Gastrocnemius medialis (tissue), 4 donors: ENCODE data around the gene THBS3.
"Not testable (repeated sequence)": the region's sequence is repeated elsewhere in the genome, so short reads cannot be mapped to it uniquely, and the experiment has no call there.

Source experiments
- POLR2A ChIP-seq, 2 donors: fragments of 450-650 bp; IDR thresholded peaks; one replicate each; pipeline ENCODE4 v1.6.1; 2017; ENCODE audit warnings: antibody characterized with exemption in 2 of 2, mild to moderate bottlenecking in 2 of 2, moderate library complexity in 2 of 2
- TF ChIP-seq, protein P1 (sequence below), 5 experiments: fragments of 450-650 bp in 3 of 5; fragments of 200-600 bp in 2 of 5; sonication (generic) in 2 of 5; IDR thresholded peaks in 4 of 5; conservative IDR thresholded peaks in 1 of 5; 1 replicate in 4 of 5; 2 replicates in 1 of 5; pipeline ENCODE4 v1.5.1; 2016 to 2019; ENCODE audit warnings: antibody characterized with exemption in 5 of 5, mild to moderate bottlenecking in 3 of 5, moderate library complexity in 3 of 5

DNA sequence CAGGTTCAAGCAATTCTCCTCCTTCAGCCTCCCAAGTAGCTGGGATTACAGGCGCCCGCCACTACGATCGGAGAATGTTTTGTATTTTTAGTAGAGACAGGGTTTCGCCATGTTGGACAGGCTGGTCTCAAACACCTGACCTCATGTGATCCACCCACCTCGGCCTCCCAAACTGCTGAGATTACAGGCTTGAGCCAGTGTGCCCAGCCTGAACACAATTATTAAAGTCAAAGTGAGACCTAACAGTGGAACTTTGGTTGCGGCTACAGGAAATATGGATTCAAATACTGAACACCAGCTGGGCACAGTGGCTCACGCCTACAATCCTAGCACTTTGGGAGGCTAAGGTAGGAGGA, 17.7 kb upstream of the THBS3 start:
- TF ChIP-seq, protein P1, sequence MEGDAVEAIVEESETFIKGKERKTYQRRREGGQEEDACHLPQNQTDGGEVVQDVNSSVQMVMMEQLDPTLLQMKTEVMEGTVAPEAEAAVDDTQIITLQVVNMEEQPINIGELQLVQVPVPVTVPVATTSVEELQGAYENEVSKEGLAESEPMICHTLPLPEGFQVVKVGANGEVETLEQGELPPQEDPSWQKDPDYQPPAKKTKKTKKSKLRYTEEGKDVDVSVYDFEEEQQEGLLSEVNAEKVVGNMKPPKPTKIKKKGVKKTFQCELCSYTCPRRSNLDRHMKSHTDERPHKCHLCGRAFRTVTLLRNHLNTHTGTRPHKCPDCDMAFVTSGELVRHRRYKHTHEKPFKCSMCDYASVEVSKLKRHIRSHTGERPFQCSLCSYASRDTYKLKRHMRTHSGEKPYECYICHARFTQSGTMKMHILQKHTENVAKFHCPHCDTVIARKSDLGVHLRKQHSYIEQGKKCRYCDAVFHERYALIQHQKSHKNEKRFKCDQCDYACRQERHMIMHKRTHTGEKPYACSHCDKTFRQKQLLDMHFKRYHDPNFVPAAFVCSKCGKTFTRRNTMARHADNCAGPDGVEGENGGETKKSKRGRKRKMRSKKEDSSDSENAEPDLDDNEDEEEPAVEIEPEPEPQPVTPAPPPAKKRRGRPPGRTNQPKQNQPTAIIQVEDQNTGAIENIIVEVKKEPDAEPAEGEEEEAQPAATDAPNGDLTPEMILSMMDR (IDR thresholded peaks at IDR 0.05 in 4 of 5, conservative IDR thresholded peaks at IDR 0.05 in 1 of 5): not testable (repeated sequence)
- TF ChIP-seq POLR2A (IDR thresholded peaks at IDR 0.05): not testable (repeated sequence)
